AG04450 (cell line): ENCODE data around the gene PRKCZ. TPM values are rescaled to one million over a fixed set of nuclear protein-coding genes. Genes with fewer than 3 reads are reported as not detected.

ENCODE experiments used
- CTCF ChIA-PET: fragments of 300-600, 350-600 bp; formaldehyde crosslinking; extraction: SDS; loops from one replicate; lab custom pipeline; 2022; ENCODE audit warnings: antibody characterized with exemption, inconsistent platforms; lab: Charles Lee
- POLR2A ChIA-PET: fragments of 350-600 bp; formaldehyde crosslinking; extraction: SDS; loops from one replicate; lab custom pipeline; 2021; ENCODE audit warnings: antibody characterized with exemption, inconsistent platforms; lab: Yijun Ruan, JAX
- DNase-seq: peaks from one replicate; pipeline ENCODE4 v3.0.0-alpha.2; 2011; ENCODE audit warnings: low read depth, low spot score
- H3K27ac ChIP-seq: one replicate; pipeline ENCODE4 v1.5.1; 2012; ENCODE audit warnings: low read depth, low read length, control low read depth
- H3K27me3 ChIP-seq: one replicate; pipeline ENCODE4 v1.6.0; 2012; ENCODE audit warnings: low read length; ENCODE audit not compliant: control insufficient read depth, insufficient read depth
- H3K4me3 ChIP-seq: 2 replicates; pipeline ENCODE4 v1.5.1; 2011; ENCODE audit warnings: mild to moderate bottlenecking, low read depth, low read length, control low read depth
- H3K9me3 ChIP-seq: 2 replicates; pipeline ENCODE4 v1.5.1; 2012; ENCODE audit warnings: low read length; ENCODE audit not compliant: control insufficient read depth, insufficient read depth
- polyA minus RNA-seq: library from RNA; depleted of rRNA, polyadenylated mRNA; stranded (reverse); fragments of >200 nt; gene quantifications from 2 replicates; pipeline ENCODE4 v1.2.3, GENCODE V29; 2011; rRNA and poly(A)+ RNA removed
- polyA plus RNA-seq: library from polyadenylated mRNA; depleted of rRNA; stranded (reverse); fragments of >200 nt; gene quantifications from 2 replicates; pipeline ENCODE4 v1.2.3, GENCODE V29; 2011; rRNA removed
- TF ChIP-seq, protein P1 (sequence below): IDR thresholded peaks from 2 replicates; pipeline ENCODE4 v1.5.1; 2011; ENCODE audit warnings: low read depth, low read length, control low read depth, inconsistent platforms

PRKCZ gene
- 3.0 and 4.0 TPM in 2 replicates for polyA plus RNA-seq
- polyA minus RNA-seq: 3.8 and 7.0 TPM in 2 replicates

DNA sequence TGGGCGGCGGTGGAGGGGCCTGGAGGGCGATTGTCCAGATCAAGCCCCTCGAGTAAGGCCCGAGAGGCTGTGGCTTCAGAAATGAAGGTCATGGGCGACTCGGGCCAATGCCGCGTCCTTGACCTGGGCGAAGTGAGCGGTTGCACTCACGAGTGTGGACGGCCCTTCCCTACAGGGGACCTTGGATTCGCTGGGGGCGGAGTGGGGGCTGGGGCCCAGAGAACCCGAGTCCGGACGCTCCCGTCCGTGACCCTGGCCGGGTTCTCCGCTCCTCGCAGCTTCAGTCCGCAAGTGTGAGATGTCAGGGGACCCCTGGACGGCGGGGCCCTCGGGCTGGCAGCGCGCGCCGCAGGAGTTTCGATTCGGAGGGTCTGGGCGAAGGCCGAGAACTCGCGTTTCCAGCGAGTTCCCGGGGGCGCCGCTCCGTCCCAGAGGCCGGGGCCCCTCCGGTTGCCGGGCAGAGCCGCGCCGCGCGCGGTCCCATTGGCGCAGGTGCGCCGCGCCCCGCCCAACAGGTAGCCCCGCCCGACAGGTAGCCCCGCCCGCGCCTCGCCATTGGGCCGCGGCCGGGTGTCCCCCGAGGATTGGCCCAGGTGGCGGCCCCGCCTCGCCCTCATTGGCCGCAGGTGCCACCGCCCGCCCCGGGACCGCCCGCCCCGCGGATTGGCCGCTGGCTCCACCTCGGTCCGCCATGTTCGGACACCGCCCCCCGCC is at the start of gene PRKCZ:
Gene PRKCZ, plus strand, starts transcription at position 694 of the 714 bp plus-strand sequence. CDS start 220 bp downstream, outside the sequence.
- peaks cover 7% of the 10 kb centered on the region; the same call in 1 of the 2 replicates for H3K9me3 ChIP-seq
- H3K4me3 ChIP-seq: no peak within 1 kb of the TSS; the same call in 1 of the 2 replicates
- DNase-seq: no peak
- H3K27me3 ChIP-seq: peaks cover 52% of the 10 kb centered on the region
- H3K27ac ChIP-seq: no peak within 1 kb of the TSS
- CTCF ChIA-PET: no interaction called here
- POLR2A ChIA-PET: no interaction called here
- TF ChIP-seq, protein P1, sequence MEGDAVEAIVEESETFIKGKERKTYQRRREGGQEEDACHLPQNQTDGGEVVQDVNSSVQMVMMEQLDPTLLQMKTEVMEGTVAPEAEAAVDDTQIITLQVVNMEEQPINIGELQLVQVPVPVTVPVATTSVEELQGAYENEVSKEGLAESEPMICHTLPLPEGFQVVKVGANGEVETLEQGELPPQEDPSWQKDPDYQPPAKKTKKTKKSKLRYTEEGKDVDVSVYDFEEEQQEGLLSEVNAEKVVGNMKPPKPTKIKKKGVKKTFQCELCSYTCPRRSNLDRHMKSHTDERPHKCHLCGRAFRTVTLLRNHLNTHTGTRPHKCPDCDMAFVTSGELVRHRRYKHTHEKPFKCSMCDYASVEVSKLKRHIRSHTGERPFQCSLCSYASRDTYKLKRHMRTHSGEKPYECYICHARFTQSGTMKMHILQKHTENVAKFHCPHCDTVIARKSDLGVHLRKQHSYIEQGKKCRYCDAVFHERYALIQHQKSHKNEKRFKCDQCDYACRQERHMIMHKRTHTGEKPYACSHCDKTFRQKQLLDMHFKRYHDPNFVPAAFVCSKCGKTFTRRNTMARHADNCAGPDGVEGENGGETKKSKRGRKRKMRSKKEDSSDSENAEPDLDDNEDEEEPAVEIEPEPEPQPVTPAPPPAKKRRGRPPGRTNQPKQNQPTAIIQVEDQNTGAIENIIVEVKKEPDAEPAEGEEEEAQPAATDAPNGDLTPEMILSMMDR: no peak

DNA sequence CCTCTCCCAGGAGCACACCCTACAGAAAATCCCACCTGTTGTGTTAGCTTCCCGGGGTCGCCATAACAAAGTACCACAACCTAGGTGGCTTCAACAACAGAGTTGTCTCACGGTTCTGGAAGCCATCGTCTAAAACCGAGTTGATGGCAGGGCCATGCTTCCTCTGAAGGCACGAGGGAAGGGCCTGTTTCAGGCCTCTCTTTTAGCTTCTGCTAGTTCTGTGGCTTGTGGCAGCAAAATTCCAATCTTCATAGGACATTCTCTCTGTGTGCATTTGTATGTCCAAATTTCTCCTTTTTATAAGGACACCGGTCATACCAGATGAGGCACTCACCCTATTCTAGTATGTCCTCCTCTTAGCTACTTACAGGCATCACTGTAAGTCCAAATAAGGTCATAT is 49.8 kb upstream of the PRKCZ start:
- TF ChIP-seq, protein P1: no peak
- CTCF ChIA-PET: interaction anchor here (0.9 kb wide), 1 partner anchor 44 kb away, joined by 5 read pairs; no protein-coding TSS in a partner anchor
- no peak for DNase-seq
- Histone ChIP-seq H3K27me3 (peaks cover 22% of the 10 kb centered on the region), H3K9me3 (no peaks in the 10 kb centered on the region), H3K27ac (no peak overlapping the region), H3K4me3 (no peak overlapping the region)
- POLR2A ChIA-PET: no interaction called here

DNA sequence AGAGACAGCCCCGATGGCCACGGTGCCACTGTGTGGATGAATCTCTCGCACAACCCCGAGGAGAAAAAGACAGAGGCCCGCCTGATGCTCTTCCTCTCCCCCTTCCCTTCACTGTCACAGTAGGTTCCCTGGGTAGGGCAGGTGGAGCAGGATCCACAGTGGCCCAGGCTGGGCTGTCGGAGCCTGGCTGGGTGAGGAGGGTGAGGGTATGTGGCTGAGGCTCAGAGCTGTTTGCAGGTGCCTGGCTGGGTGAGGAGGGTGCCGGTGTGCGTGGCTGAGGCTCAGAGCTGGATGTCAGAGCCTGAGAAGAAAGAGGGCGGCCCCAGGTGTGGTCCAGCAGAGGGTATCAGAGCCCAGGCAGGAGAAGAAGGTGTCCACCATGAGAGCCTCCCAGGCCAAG is 49.4 kb upstream of the PRKCZ start:
- CTCF ChIA-PET: interaction anchor here (0.9 kb wide), 1 partner anchor 44 kb away, joined by 5 read pairs; no protein-coding TSS in a partner anchor
- Histone ChIP-seq H3K9me3 (no peaks in the 10 kb centered on the region), H3K27ac (no peak overlapping the region), H3K4me3 (no peak overlapping the region), H3K27me3 (peaks cover 25% of the 10 kb centered on the region)
- TF ChIP-seq, protein P1: no peak
- DNase-seq: no peak
- POLR2A ChIA-PET: interaction anchor here (0.6 kb wide), 1 partner anchor 73 kb away, joined by 3 read pairs; no protein-coding TSS in a partner anchor

DNA sequence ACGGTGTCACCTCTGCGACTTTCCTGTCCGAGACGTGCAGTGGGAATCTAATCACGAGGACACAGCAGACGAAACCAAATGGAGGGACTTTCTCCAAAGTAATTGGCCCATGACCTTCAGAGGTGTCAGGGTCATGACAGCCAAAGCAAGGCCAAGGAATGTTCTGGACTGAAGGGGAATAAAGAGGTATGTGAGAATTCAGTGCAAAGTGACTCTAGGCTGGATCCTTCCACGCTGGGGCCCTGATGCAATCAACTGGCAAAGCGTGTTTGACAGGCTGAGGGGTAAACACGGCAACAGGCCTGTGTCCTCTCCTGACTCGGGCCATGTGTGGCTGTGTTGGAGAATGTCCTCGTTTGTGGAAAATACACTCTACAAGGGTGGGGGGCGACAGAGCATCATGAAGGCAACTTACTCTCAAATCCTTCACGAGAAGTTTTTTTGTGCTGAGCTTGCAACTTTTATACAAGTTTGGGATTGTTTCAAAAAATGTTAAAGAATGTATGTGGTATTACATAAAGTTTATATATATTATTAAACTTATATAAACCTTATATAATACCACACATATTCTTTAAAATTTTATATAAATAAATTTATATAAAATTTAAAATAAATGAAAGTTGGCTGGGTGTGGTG is 48.3 kb upstream of the PRKCZ start:
- ChIA-PET CTCF (no interaction called here), POLR2A (no interaction called here)
- no peak for DNase-seq
- Histone ChIP-seq H3K9me3 (no peaks in the 10 kb centered on the region), H3K27me3 (peaks cover 25% of the 10 kb centered on the region), H3K4me3 (no peak overlapping the region), H3K27ac (no peak overlapping the region)
- TF ChIP-seq, protein P1: no peak
